Neural progenitor cell (in vitro differentiated cells): Measurements from ENCODE around the gene CUL1.

Experiments used
- CTCF ChIP-seq: fragments of 200-600 bp; sonication (generic); IDR thresholded peaks from 2 replicates; pipeline ENCODE4 v1.5.1; 2017; ENCODE audit warnings: antibody characterized with exemption, mild to moderate bottlenecking
- EZH2 ChIP-seq: fragments of 200-600 bp; sonication (generic); IDR thresholded peaks from 2 replicates; pipeline ENCODE4 v1.6.1; 2017; ENCODE audit warnings: antibody characterized with exemption, mild to moderate bottlenecking, moderate library complexity

DNA sequence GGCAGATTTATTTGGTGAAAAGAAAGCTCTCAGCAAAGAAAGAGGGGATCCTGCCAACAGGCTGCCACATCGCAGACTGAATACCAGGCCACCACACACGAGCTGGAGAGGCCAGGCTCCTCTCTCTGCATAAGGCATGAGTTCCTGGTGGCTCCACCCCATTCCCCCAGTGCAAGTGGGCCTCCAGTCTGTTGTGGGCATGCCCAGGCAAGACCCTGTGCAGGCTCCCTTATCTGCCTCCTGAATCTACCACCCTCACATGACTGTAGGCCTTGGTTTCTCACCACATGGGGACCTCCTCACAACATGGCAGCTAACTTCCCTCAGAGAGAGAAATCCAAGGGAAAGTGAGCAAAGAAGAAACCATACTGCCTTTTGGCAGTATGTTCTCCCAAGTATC is 26.7 kb upstream of the CUL1 start:
- no peak for TF ChIP-seq CTCF
- no peak for TF ChIP-seq EZH2
